HPDE6-E6E7 (cell line): ENCODE measurements around the gene MAGI3.
A peak's percentile ranks its signal among the peaks of the same experiment; 100 is the strongest.
"Not testable (repeated sequence)": the region's sequence is repeated elsewhere in the genome, so short reads cannot be mapped to it uniquely, and the experiment has no call there.

Experiments
- DNase-seq: peaks from one replicate; pipeline ENCODE4 v3.0.0; 2011; ENCODE audit warnings: missing footprints; ENCODE audit errors: extremely low spot score

MAGI3 gene

GRCh38 chr1:113442131-113442530, 51.8 kb downstream of the MAGI3 start:
- no peak for DNase-seq

DNA sequence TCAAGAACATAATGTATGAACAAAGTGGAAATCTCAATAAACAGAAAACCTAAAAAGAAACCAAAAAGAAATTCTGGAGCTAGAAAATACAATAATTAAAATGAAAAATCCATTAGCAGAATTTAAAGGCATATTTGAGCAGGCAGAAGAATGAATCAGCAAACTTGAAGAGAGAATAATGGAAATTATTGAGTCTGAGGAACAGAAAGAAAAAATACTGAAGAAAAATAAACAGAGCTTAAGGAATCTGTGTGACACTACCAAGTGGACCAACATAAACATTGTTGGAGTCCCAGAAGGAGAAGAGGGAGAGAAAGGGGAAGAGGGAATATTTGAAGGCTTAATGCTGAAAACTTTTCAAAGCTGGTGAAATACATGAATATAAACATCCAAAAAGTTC, 54.5 kb downstream of the MAGI3 start:
- DNase-seq: no peak

DNA sequence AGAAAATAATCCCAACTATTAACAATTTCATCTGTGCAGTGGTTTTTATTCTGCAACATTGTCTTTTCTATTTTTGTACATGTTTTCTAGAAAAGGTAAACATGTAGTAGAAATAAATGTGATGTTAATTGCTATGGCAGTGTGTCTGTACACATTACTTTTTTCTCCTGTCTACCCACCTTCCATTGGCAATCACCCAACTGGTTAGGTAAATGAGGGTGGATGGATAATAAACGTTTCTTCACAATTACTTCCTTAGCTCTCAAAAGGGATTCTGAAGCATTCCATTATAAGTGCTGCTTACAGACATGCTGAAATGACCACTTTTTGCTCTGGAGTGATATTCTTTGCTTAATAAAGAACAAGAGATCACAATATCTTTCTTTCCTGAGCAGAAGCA, 61.4 kb downstream of the MAGI3 start:
- no peak for DNase-seq

DNA sequence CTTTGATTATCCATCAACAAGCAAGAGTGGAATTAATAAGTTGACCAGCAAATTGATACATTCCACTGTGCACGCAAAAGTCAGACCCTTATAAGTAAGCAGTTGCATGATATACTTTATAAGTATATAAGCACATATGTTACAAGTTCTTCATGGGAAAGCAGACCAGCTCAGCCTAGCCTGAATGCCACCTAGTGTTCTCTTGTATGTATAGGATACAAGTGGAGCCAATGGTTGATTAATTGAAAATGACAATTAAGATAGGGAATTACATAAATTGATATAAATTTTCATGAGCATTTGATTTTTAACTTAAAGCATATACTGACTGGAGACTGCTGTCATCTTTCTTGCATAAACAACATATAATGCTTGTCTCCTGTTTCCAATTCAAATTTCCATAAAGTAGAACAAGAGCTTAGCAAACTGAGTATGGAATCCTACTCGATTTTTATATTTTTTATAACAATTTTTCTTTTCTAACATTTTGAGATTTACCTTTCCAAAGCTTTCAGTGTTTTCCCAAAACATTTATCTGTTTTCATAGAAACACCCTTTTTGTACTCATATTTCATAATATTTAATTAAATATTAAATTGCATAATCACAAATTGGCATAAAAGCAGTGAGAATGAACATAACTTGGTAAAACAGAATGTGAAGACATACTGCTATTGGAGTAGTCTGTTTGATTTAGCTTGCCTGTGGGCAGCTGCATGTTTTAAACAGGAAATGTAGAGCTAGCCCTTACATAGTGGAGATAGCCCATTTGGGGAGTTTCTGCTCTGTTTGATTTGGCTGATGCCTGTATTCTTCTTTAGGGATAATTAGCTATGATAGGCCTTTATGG, 62.8 kb downstream of the MAGI3 start:
- peak; percentile 28 for DNase-seq

- DNase-seq: no peak
Observed at GRCh38 chr1:113453771-113454083, 63.4 kb downstream of the MAGI3 start.

- DNase-seq: no peak
Observed at GRCh38 chr1:113455374-113455773, 65.1 kb downstream of the MAGI3 start.

DNA sequence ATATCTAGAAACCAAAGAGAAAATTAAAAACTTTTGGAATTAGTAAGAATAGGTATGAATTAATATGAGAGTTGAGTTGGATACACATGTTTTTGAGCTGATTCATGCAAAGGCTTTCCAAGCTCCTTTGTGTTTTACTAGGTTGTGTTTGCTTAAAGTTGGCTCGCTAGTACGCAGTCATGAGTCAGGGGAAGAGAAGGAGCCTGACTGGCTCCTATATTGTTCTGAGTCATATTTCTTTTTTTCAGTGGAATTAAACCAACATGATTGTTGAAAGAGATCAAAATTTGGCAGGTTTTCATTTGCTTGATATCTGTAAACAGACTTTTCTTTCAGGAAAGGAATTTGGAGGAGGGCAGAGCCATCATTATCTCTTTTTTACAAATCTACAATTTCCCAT, 66.7 kb downstream of the MAGI3 start:
- peak; percentile 72 for DNase-seq

DNA sequence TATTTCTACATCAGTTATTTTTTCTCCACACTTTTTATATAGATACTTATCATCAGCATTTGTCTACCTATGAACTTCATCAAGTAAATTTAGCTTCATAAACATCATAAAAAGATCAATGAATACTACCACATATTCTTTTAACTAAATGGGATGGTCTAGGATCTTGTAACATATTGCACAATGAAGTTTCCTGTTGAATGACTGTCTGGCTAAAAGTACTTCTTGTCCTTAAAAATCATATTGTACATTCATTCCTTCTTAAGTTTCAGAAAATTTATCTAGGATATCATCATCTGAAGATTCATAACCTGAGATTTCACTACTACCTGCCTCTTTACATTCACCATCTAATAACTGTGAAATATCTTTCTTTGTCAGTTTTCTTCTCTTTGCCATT, 69.0 kb downstream of the MAGI3 start:
- DNase-seq: no peak

GRCh38 chr1:113467991-113468390, 77.7 kb downstream of the MAGI3 start:
- DNase-seq: no peak

GRCh38 chr1:113478427-113479195, 88.3 kb downstream of the MAGI3 start:
- DNase-seq: not testable (repeated sequence)

GRCh38 chr1:113479713-113480676, 89.7 kb downstream of the MAGI3 start:
- DNase-seq: no peak

GRCh38 chr1:113485131-113485530, 94.8 kb downstream of the MAGI3 start:
- DNase-seq: not testable (repeated sequence)

DNA sequence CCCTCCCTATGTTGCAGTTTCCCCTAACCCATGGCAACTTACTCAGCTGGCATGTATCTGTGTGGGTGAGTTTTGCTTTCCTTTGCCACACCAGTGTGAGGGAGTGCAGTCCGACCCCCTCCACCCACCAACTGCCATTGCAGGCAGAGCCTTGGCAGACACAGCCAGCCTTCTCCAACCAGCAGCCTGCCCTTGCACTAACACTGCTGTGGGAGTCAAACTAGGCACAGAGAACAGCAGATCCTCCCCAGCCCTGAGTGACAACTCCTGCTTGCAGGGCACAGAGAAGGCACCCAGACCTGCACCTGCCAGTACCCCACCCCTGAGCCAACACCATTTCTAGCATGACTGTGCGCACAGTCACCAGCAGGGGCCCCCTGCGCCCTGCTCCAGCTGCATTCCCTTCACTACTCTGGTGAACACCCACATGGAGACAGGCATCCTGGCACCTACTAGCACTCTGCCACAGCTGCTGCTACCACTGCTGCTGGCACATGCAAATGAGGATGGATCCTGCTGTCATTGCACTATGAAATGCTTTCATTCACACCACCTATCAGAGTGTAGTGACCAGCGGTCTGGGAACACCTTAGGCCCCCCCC, 98.4 kb downstream of the MAGI3 start:
- no peak for DNase-seq

- no peak for DNase-seq
Observed at GRCh38 chr1:113490384-113490783, 100.1 kb downstream of the MAGI3 start.

DNA sequence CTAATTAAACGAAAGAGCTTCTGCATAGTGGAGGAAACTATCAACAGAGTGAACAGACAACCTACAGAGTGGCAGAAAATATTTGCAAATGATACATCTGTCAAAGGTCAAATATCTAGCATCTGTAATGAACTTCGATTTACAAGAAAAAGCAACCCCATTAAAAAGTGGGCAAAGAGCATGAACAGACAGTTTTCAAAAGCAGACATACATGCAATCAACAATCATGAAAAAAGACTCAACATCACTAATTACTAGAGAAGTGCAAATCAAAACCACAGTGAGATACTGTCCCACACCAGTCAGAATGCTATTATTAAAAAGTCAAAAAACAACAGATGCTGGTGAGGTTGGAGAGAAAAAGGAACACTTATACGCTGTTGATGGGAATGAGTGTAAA, 103.2 kb downstream of the MAGI3 start:
- DNase-seq: no peak

- no peak for DNase-seq
Observed at GRCh38 chr1:113505357-113505756, 115.0 kb downstream of the MAGI3 start.

- no peak for DNase-seq
Observed at GRCh38 chr1:113507552-113508214, 117.4 kb downstream of the MAGI3 start.

DNA sequence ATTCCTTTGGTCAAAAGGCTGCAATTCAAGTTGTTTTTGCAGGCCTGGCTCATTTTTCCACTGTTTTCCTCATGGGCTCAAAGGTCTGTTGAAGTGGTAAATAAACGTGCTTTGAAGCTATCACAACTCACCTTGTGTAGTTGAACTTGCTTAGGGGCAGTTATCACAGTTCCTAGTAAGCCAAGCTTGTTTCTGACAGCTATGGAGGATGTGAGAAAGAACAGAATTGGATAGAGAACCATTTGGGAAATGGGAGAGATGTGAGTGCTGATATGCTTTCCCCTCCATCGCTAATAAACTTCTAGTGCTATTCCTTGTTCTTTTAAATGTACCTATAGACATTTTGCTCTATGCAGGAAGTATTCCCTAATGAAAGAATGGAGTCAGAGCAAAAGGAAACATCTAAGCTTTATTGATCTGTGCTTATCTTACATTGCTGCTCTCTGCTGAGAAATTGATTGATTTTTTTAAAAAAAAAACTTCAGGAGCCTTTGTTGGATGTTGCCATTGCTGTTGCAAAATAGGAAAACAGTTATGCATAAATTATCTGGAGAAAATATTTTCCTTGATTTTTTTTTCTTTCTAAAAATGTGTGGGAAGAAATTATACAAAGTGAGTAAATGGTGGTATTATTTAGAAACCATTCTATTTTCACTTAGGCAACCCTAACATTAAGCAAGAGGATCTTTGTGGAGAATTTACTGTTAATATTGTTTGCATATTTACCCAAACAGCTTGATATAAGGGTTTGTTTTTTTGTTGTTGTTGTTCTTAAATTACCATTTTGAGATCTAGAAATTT, 118.2 kb downstream of the MAGI3 start:
- DNase-seq: no peak

- not testable (repeated sequence) for DNase-seq
Observed at GRCh38 chr1:113509766-113510165, 119.5 kb downstream of the MAGI3 start.

GRCh38 chr1:113511269-113511668, 121.0 kb downstream of the MAGI3 start:
- DNase-seq: no peak
